ENCODE results near the gene KLHL11.

The KLHL11 gene

GRCh38 chr17:41864836-41865595 is at the start of gene KLHL11:
Gene KLHL11 (minus strand): TSS chr17:41865423. CDS start chr17:41865370, 53 bp downstream.
- peak within 1 kb of the TSS; percentile 93 for H3K9ac ChIP-seq (ENCODE audit: low read depth, low read length)

GRCh38 chr17:41915020-41915419 is 49.8 kb upstream of the KLHL11 start:
- Histone ChIP-seq H3K27me3 (ENCODE audit: control insufficient read depth, insufficient read depth, low read length) (no peaks in the 10 kb centered on the region), H3K4me3 (ENCODE audit: low read depth, low read length) (no peak overlapping the region), H3K36me3 (ENCODE audit: control insufficient read depth, insufficient read depth, low read length) (peaks cover 45% of the 10 kb centered on the region), H3K9me3 (ENCODE audit: control insufficient read depth, insufficient read depth, low read length) (no peaks in the 10 kb centered on the region), H3K4me1 (ENCODE audit: control insufficient read depth, insufficient read depth, low read length) (peaks cover 24% of the 10 kb centered on the region), H3K9ac (ENCODE audit: low read depth, low read length) (no peak overlapping the region)

More at GRCh38 chr17:41864836-41865595, at the start of gene KLHL11:
- Histone ChIP-seq H3K9me3 (ENCODE audit: control insufficient read depth, insufficient read depth, low read length) (no peaks in the 10 kb centered on the region), H3K4me1 (ENCODE audit: control insufficient read depth, insufficient read depth, low read length) (peaks cover 22% of the 10 kb centered on the region), H3K4me3 (ENCODE audit: low read depth, low read length) (peak within 1 kb of the TSS; percentile 86), H3K27me3 (ENCODE audit: control insufficient read depth, insufficient read depth, low read length) (no peaks in the 10 kb centered on the region), H3K36me3 (ENCODE audit: control insufficient read depth, insufficient read depth, low read length) (peaks cover 14% of the 10 kb centered on the region)

- H3K36me3 ChIP-seq (ENCODE audit: control insufficient read depth, insufficient read depth, low read length): peaks cover 52% of the 10 kb centered on the region
- no peaks in the 10 kb centered on the region for H3K27me3 ChIP-seq (ENCODE audit: control insufficient read depth, insufficient read depth, low read length)
- H3K9ac ChIP-seq (ENCODE audit: low read depth, low read length): no peak overlapping the region
- H3K9me3 ChIP-seq (ENCODE audit: control insufficient read depth, insufficient read depth, low read length): no peaks in the 10 kb centered on the region
- peaks cover 19% of the 10 kb centered on the region for H3K4me1 ChIP-seq (ENCODE audit: control insufficient read depth, insufficient read depth, low read length)
- no peak overlapping the region for H3K4me3 ChIP-seq (ENCODE audit: low read depth, low read length)
Observed at GRCh38 chr17:41914358-41914766, 49.1 kb upstream of the KLHL11 start.

GRCh38 chr17:41913798-41914197 is 48.6 kb upstream of the KLHL11 start:
- H3K9ac ChIP-seq (ENCODE audit: low read depth, low read length): no peak overlapping the region
- peaks cover 19% of the 10 kb centered on the region for H3K4me1 ChIP-seq (ENCODE audit: control insufficient read depth, insufficient read depth, low read length)
- H3K36me3 ChIP-seq (ENCODE audit: control insufficient read depth, insufficient read depth, low read length): peaks cover 58% of the 10 kb centered on the region
- H3K4me3 ChIP-seq (ENCODE audit: low read depth, low read length): no peak overlapping the region
- no peaks in the 10 kb centered on the region for H3K9me3 ChIP-seq (ENCODE audit: control insufficient read depth, insufficient read depth, low read length)
- no peaks in the 10 kb centered on the region for H3K27me3 ChIP-seq (ENCODE audit: control insufficient read depth, insufficient read depth, low read length)

- no peaks in the 10 kb centered on the region for H3K9me3 ChIP-seq (ENCODE audit: control insufficient read depth, insufficient read depth, low read length)
- peaks cover 19% of the 10 kb centered on the region for H3K4me1 ChIP-seq (ENCODE audit: control insufficient read depth, insufficient read depth, low read length)
- H3K36me3 ChIP-seq (ENCODE audit: control insufficient read depth, insufficient read depth, low read length): peaks cover 61% of the 10 kb centered on the region
- H3K27me3 ChIP-seq (ENCODE audit: control insufficient read depth, insufficient read depth, low read length): no peaks in the 10 kb centered on the region
- H3K4me3 ChIP-seq (ENCODE audit: low read depth, low read length): no peak overlapping the region
- no peak overlapping the region for H3K9ac ChIP-seq (ENCODE audit: low read depth, low read length)
Observed at GRCh38 chr17:41912925-41913324, 47.7 kb upstream of the KLHL11 start.

GRCh38 chr17:41910701-41911391 is 45.6 kb upstream of the KLHL11 start:
- Histone ChIP-seq H3K27me3 (ENCODE audit: control insufficient read depth, insufficient read depth, low read length) (no peaks in the 10 kb centered on the region), H3K4me1 (ENCODE audit: control insufficient read depth, insufficient read depth, low read length) (peaks cover 13% of the 10 kb centered on the region), H3K9me3 (ENCODE audit: control insufficient read depth, insufficient read depth, low read length) (no peaks in the 10 kb centered on the region), H3K9ac (ENCODE audit: low read depth, low read length) (no peak overlapping the region), H3K4me3 (ENCODE audit: low read depth, low read length) (no peak overlapping the region), H3K36me3 (ENCODE audit: control insufficient read depth, insufficient read depth, low read length) (peaks cover 75% of the 10 kb centered on the region)

- Histone ChIP-seq H3K4me1 (ENCODE audit: control insufficient read depth, insufficient read depth, low read length) (peaks cover 1% of the 10 kb centered on the region), H3K36me3 (ENCODE audit: control insufficient read depth, insufficient read depth, low read length) (peaks cover 79% of the 10 kb centered on the region), H3K9me3 (ENCODE audit: control insufficient read depth, insufficient read depth, low read length) (no peaks in the 10 kb centered on the region), H3K9ac (ENCODE audit: low read depth, low read length) (no peak overlapping the region), H3K27me3 (ENCODE audit: control insufficient read depth, insufficient read depth, low read length) (no peaks in the 10 kb centered on the region), H3K4me3 (ENCODE audit: low read depth, low read length) (no peak overlapping the region)
Observed at GRCh38 chr17:41909088-41909487, 43.9 kb upstream of the KLHL11 start.

- H3K4me1 ChIP-seq (ENCODE audit: control insufficient read depth, insufficient read depth, low read length): no peaks in the 10 kb centered on the region
- no peak overlapping the region for H3K9ac ChIP-seq (ENCODE audit: low read depth, low read length)
- no peaks in the 10 kb centered on the region for H3K27me3 ChIP-seq (ENCODE audit: control insufficient read depth, insufficient read depth, low read length)
- H3K9me3 ChIP-seq (ENCODE audit: control insufficient read depth, insufficient read depth, low read length): no peaks in the 10 kb centered on the region
- H3K36me3 ChIP-seq (ENCODE audit: control insufficient read depth, insufficient read depth, low read length): peaks cover 74% of the 10 kb centered on the region
- H3K4me3 ChIP-seq (ENCODE audit: low read depth, low read length): no peak overlapping the region
Observed at GRCh38 chr17:41907633-41908539, 42.7 kb upstream of the KLHL11 start.

GRCh38 chr17:41907185-41907556 is 41.9 kb upstream of the KLHL11 start:
- no peaks in the 10 kb centered on the region for H3K9me3 ChIP-seq (ENCODE audit: control insufficient read depth, insufficient read depth, low read length)
- H3K4me1 ChIP-seq (ENCODE audit: control insufficient read depth, insufficient read depth, low read length): no peaks in the 10 kb centered on the region
- no peak overlapping the region for H3K4me3 ChIP-seq (ENCODE audit: low read depth, low read length)
- no peaks in the 10 kb centered on the region for H3K27me3 ChIP-seq (ENCODE audit: control insufficient read depth, insufficient read depth, low read length)
- peaks cover 74% of the 10 kb centered on the region for H3K36me3 ChIP-seq (ENCODE audit: control insufficient read depth, insufficient read depth, low read length)
- no peak overlapping the region for H3K9ac ChIP-seq (ENCODE audit: low read depth, low read length)

GRCh38 chr17:41906465-41907184 is 41.4 kb upstream of the KLHL11 start:
- Histone ChIP-seq H3K9ac (ENCODE audit: low read depth, low read length) (no peak overlapping the region), H3K9me3 (ENCODE audit: control insufficient read depth, insufficient read depth, low read length) (no peaks in the 10 kb centered on the region), H3K4me1 (ENCODE audit: control insufficient read depth, insufficient read depth, low read length) (no peaks in the 10 kb centered on the region), H3K36me3 (ENCODE audit: control insufficient read depth, insufficient read depth, low read length) (peaks cover 77% of the 10 kb centered on the region), H3K27me3 (ENCODE audit: control insufficient read depth, insufficient read depth, low read length) (no peaks in the 10 kb centered on the region), H3K4me3 (ENCODE audit: low read depth, low read length) (no peak overlapping the region)

GRCh38 chr17:41905172-41905571 is 39.9 kb upstream of the KLHL11 start:
- Histone ChIP-seq H3K9ac (ENCODE audit: low read depth, low read length) (no peak overlapping the region), H3K4me3 (ENCODE audit: low read depth, low read length) (no peak overlapping the region), H3K4me1 (ENCODE audit: control insufficient read depth, insufficient read depth, low read length) (no peaks in the 10 kb centered on the region), H3K9me3 (ENCODE audit: control insufficient read depth, insufficient read depth, low read length) (no peaks in the 10 kb centered on the region), H3K27me3 (ENCODE audit: control insufficient read depth, insufficient read depth, low read length) (no peaks in the 10 kb centered on the region), H3K36me3 (ENCODE audit: control insufficient read depth, insufficient read depth, low read length) (peaks cover 73% of the 10 kb centered on the region)
